Neural progenitor cell (in vitro differentiated cells): ENCODE results near the gene WWOX. TPM values are rescaled to one million over a fixed set of nuclear protein-coding genes. Genes with fewer than 3 reads are reported as not detected.

ENCODE experiments used
- DNase-seq: peaks from one replicate; pipeline ENCODE4 v3.0.0-alpha.2; 2016; ENCODE audit warnings: low spot score
- H2AFZ ChIP-seq: fragments of 200-600 bp; sonication (generic); replicated peaks from 2 replicates; pipeline ENCODE4 v1.6.1; 2016; ENCODE audit warnings: antibody characterized with exemption
- H3F3A ChIP-seq: fragments of 200-600 bp; sonication (generic); 2 replicates; pipeline ENCODE4 v1.6.1; 2016; ENCODE audit warnings: antibody characterized with exemption, low read depth
- H3K27ac ChIP-seq: fragments of 200-600 bp; sonication (generic); 2 replicates; pipeline ENCODE4 v1.5.1; 2016; ENCODE audit warnings: mild to moderate bottlenecking
- H3K27me3 ChIP-seq: fragments of 200-600 bp; sonication (generic); 2 replicates; pipeline ENCODE4 v1.6.1; 2016; ENCODE audit warnings: mild to moderate bottlenecking, moderate library complexity
- H3K36me3 ChIP-seq: fragments of 200-600 bp; sonication (generic); 2 replicates; pipeline ENCODE4 v1.5.1; 2016
- H3K4me1 ChIP-seq: fragments of 200-600 bp; sonication (generic); 2 replicates; pipeline ENCODE4 v1.6.1; 2016; ENCODE audit warnings: mixed run types
- H3K4me2 ChIP-seq: fragments of 200-600 bp; sonication (generic); 2 replicates; pipeline ENCODE4 v1.6.1; 2016
- H3K4me3 ChIP-seq: fragments of 200-600 bp; sonication (generic); 2 replicates; pipeline ENCODE4 v1.5.1; 2016
- H3K79me2 ChIP-seq: fragments of 200-600 bp; sonication (generic); 2 replicates; pipeline ENCODE4 v1.6.1; 2016; ENCODE audit warnings: low read depth
- H3K9ac ChIP-seq: fragments of 200-600 bp; sonication (generic); 2 replicates; pipeline ENCODE4 v1.6.1; 2016
- H3K9me3 ChIP-seq: fragments of 200-600 bp; sonication (generic); 2 replicates; pipeline ENCODE4 v1.5.1; 2016; ENCODE audit warnings: low read depth
- H4K20me1 ChIP-seq: fragments of 200-600 bp; sonication (generic); 2 replicates; pipeline ENCODE4 v1.6.1; 2016; ENCODE audit warnings: low read depth
- H3K27ac Mint-ChIP-seq: 3 replicates; pipeline ENCODE4 v1.8.0; 2021; ENCODE audit warnings: mixed read lengths
- H3K27me3 Mint-ChIP-seq: 2 replicates; pipeline ENCODE4 v1.8.0; 2022; ENCODE audit warnings: low read depth, mild to moderate bottlenecking, inconsistent platforms, moderate library complexity, mixed read lengths; ENCODE audit not compliant: insufficient read depth
- H3K36me3 Mint-ChIP-seq: 3 replicates; pipeline ENCODE4 v1.8.0; 2021; ENCODE audit warnings: mixed read lengths
- H3K4me1 Mint-ChIP-seq: 3 replicates; pipeline ENCODE4 v1.8.0; 2021; ENCODE audit warnings: mixed read lengths
- H3K4me3 Mint-ChIP-seq: 3 replicates; pipeline ENCODE4 v1.8.0; 2021; ENCODE audit warnings: mild to moderate bottlenecking, moderate library complexity, mixed read lengths
- H3K9me3 Mint-ChIP-seq: 3 replicates; pipeline ENCODE4 v1.8.0; 2020; ENCODE audit warnings: mixed read lengths
- CTCF ChIP-seq: fragments of 200-600 bp; sonication (generic); IDR thresholded peaks from 2 replicates; pipeline ENCODE4 v1.5.1; 2017; ENCODE audit warnings: antibody characterized with exemption, mild to moderate bottlenecking
- EZH2 ChIP-seq: fragments of 200-600 bp; sonication (generic); IDR thresholded peaks from 2 replicates; pipeline ENCODE4 v1.6.1; 2017; ENCODE audit warnings: antibody characterized with exemption, mild to moderate bottlenecking, moderate library complexity
- EZH2phosphoT487 ChIP-seq: fragments of 200-600 bp; sonication (generic); IDR thresholded peaks from 2 replicates; pipeline ENCODE4 v1.6.1; 2017; ENCODE audit warnings: antibody characterized with exemption
- total RNA-seq: library from RNA; depleted of rRNA; stranded (reverse); fragments of >200 nt; gene quantifications from 2 replicates; pipeline ENCODE4 v1.2.3, GENCODE V29; 2015; ENCODE audit warnings: low replicate concordance

Gene WWOX
- total RNA-seq, 1 donor from 2014 or later: 63.7 TPM

- Mint-ChIP-seq H3K27ac (no peak overlapping the region), H3K4me3 (no peak overlapping the region), H3K9me3 (peaks cover 2% of the 10 kb centered on the region), H3K27me3 (peaks cover 2% of the 10 kb centered on the region), H3K4me1 (peaks cover 9% of the 10 kb centered on the region), H3K36me3 (no peaks in the 10 kb centered on the region)
- Histone ChIP-seq H3K9ac (no peak overlapping the region), H3K27me3 (no peaks in the 10 kb centered on the region), H3K4me1 (peaks cover 23% of the 10 kb centered on the region), H3K9me3 (no peaks in the 10 kb centered on the region), H3K4me3 (no peak overlapping the region), H3F3A (peaks cover 14% of the 10 kb centered on the region), H2AFZ (no peak overlapping the region), H3K79me2 (no peaks in the 10 kb centered on the region), H4K20me1 (no peaks in the 10 kb centered on the region), H3K36me3 (no peaks in the 10 kb centered on the region), H3K27ac (no peak overlapping the region), H3K4me2 (no peak overlapping the region)
- TF ChIP-seq EZH2phosphoT487 (no peak), CTCF (no peak), EZH2 (no peak)
- DNase-seq: peak; percentile 45
Observed at GRCh38 chr16:78768718-78769117, 669.3 kb downstream of the WWOX start.

- no peaks in the 10 kb centered on the region for H4K20me1 ChIP-seq
- peaks cover 23% of the 10 kb centered on the region for H3K4me1 ChIP-seq
- no peak overlapping the region for H2AFZ ChIP-seq
- H3K4me2 ChIP-seq: no peak overlapping the region
- Mint-ChIP-seq H3K27me3 (no peaks in the 10 kb centered on the region), H3K9me3 (peaks cover 2% of the 10 kb centered on the region), H3K4me1 (peaks cover 9% of the 10 kb centered on the region), H3K4me3 (no peak overlapping the region), H3K27ac (no peak overlapping the region), H3K36me3 (no peaks in the 10 kb centered on the region)
- H3K36me3 ChIP-seq: no peaks in the 10 kb centered on the region
- no peaks in the 10 kb centered on the region for H3K27me3 ChIP-seq
- H3K4me3 ChIP-seq: no peak overlapping the region
- no peak overlapping the region for H3K27ac ChIP-seq
- H3K9ac ChIP-seq: no peak overlapping the region
- peak; percentile 77 for TF ChIP-seq CTCF
- no peak for TF ChIP-seq EZH2
- TF ChIP-seq EZH2phosphoT487: no peak
- DNase-seq: peak; percentile 76
- peaks cover 14% of the 10 kb centered on the region for H3F3A ChIP-seq
- no peaks in the 10 kb centered on the region for H3K79me2 ChIP-seq
- no peaks in the 10 kb centered on the region for H3K9me3 ChIP-seq
Observed at GRCh38 chr16:78770353-78771091, 671.1 kb downstream of the WWOX start.

GRCh38 chr16:78773291-78773702 is 673.8 kb downstream of the WWOX start:
- no peak overlapping the region for H3K27ac Mint-ChIP-seq
- peaks cover 2% of the 10 kb centered on the region for H3K9me3 Mint-ChIP-seq
- no peak overlapping the region for H3K4me3 Mint-ChIP-seq
- no peak overlapping the region for H2AFZ ChIP-seq
- H3K79me2 ChIP-seq: no peaks in the 10 kb centered on the region
- no peaks in the 10 kb centered on the region for H4K20me1 ChIP-seq
- peaks cover 2% of the 10 kb centered on the region for H3K27me3 Mint-ChIP-seq
- H3K9ac ChIP-seq: no peak overlapping the region
- no peak for TF ChIP-seq CTCF
- TF ChIP-seq EZH2phosphoT487: no peak
- H3K27ac ChIP-seq: no peak overlapping the region
- H3K36me3 ChIP-seq: no peaks in the 10 kb centered on the region
- H3K4me1 Mint-ChIP-seq: peaks cover 5% of the 10 kb centered on the region
- H3K4me2 ChIP-seq: peak overlapping the region; percentile 22
- peak; percentile 29 for DNase-seq
- no peaks in the 10 kb centered on the region for H3K9me3 ChIP-seq
- H3F3A ChIP-seq: peaks cover 6% of the 10 kb centered on the region
- no peak overlapping the region for H3K4me3 ChIP-seq
- peaks cover 16% of the 10 kb centered on the region for H3K4me1 ChIP-seq
- H3K27me3 ChIP-seq: no peaks in the 10 kb centered on the region
- H3K36me3 Mint-ChIP-seq: no peaks in the 10 kb centered on the region
